Measurements from ENCODE around the gene RFX4.

DNA sequence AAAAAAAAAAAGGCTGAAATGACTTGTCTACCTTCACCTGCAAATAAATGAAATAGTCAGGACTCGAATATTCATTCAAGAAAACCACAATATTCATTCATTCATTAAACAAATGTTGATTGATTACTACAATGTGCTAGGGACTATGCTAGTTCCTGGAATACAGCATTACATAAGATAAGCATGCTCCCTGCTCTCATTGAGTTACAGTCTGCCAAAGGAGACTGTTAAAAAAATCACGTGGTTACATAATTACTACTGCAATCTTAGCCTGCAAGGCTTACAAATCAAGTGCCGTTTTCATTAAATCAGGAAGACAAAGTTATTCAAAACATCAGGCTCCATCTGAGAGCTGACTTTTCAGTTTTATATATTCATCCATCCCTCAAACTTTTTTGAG lies 121.3 kb downstream of the RFX4 start:
- no peak for TF ChIP-seq CTCF (IDR thresholded peaks at IDR 0.05)
- TF ChIP-seq POLR2A (IDR thresholded peaks at IDR 0.05) = no peak

All from esophagus squamous epithelium (tissue), 4 donors.